IMR-90 (cell line): ENCODE data around the gene DOCK10. TPM values are rescaled to one million over a fixed set of nuclear protein-coding genes. Genes with fewer than 3 reads are reported as not detected.

Experiments
- microRNA-seq, 2 experiments: library from miRNA; stranded (forward) in 1 of 2; unstranded in 1 of 2; fragments of 10-50 nt in 1 of 2; fragments of <30 nt in 1 of 2; gene quantifications in 1 of 2; microRNA quantifications in 1 of 2; one replicate each; pipeline versions ENCODE3 to v1.1.0; 2013 to 2020; ENCODE audit not compliant: insufficient read depth in 1 of 2, insufficient read length in 1 of 2, unreplicated experiment in 1 of 2
- polyA plus RNA-seq, 3 experiments: library from polyadenylated mRNA; depleted of rRNA; stranded (reverse); fragments of >200 nt; gene quantifications; 2 replicates each; pipeline ENCODE4 v1.2.3, GENCODE V29; 2012; ENCODE audit warnings: low replicate concordance in 1 of 3
- small RNA-seq, 5 experiments: library from RNA; depleted of rRNA; stranded (forward); fragments of <200 nt; gene quantifications; one replicate each; pipeline ENCODE3, GENCODE V24; 2012
- total RNA-seq: library from RNA; depleted of rRNA; stranded (reverse); fragments of >200 nt; gene quantifications from 2 replicates; pipeline ENCODE4 v1.2.3, GENCODE V29; 2012

The DOCK10 gene
- total and polyA plus RNA-seq, 2 of the 4 experiments (the other 2 are of a cell fraction): 58.6 to 75.3 TPM

Small RNA genes within 50 kb of the gene (microRNA-seq; reads per million reads assigned to microRNA genes)
- 0 to 1.0 reads per million in 2 experiments for gene MIR4439

Small RNA genes within 50 kb of the gene (small RNA-seq; reads per million reads assigned to genes)
- 0 to 0.57 (median 0) reads per million in 5 experiments for gene MIR4439
